HG02759 (cell line): ENCODE results near the gene CXCR4.

ENCODE experiments used
- ATAC-seq: cut with Tn5 transposase; IDR thresholded peaks from one replicate; pipeline ENCODE4 v1.9.1; 2021; ENCODE audit warnings: mild to moderate bottlenecking, moderate library complexity; ENCODE audit not compliant: unreplicated experiment

CXCR4 gene

GRCh38 chr2:136131961-136132824 is 14.2 kb upstream of the CXCR4 start:
- ATAC-seq, result peak; percentile 81

GRCh38 chr2:136131484-136131960 is 13.6 kb upstream of the CXCR4 start:
- ATAC-seq, result peak; percentile 9

GRCh38 chr2:136130511-136130910 is 12.6 kb upstream of the CXCR4 start:
- no peak for ATAC-seq

- ATAC-seq, result no peak
Measured at GRCh38 chr2:136130045-136130444, 12.1 kb upstream of the CXCR4 start.

GRCh38 chr2:136129601-136130000 is 11.7 kb upstream of the CXCR4 start:
- ATAC-seq, result no peak

GRCh38 chr2:136128905-136129304 is 11.0 kb upstream of the CXCR4 start:
- no peak for ATAC-seq

- no peak for ATAC-seq
Measured at GRCh38 chr2:136128366-136128765, 10.4 kb upstream of the CXCR4 start.

- no peak for ATAC-seq
Measured at GRCh38 chr2:136127356-136127755, 9.4 kb upstream of the CXCR4 start.

- no peak for ATAC-seq
Measured at GRCh38 chr2:136126421-136126926, 8.5 kb upstream of the CXCR4 start.

GRCh38 chr2:136126021-136126420 is 8.1 kb upstream of the CXCR4 start:
- no peak for ATAC-seq

- no peak for ATAC-seq
Measured at GRCh38 chr2:136125236-136125635, 7.3 kb upstream of the CXCR4 start.

GRCh38 chr2:136124805-136125204 is 6.9 kb upstream of the CXCR4 start:
- ATAC-seq, result no peak

GRCh38 chr2:136122661-136123060 is 4.7 kb upstream of the CXCR4 start:
- ATAC-seq, result no peak

- no peak for ATAC-seq
Measured at GRCh38 chr2:136121204-136121910, 3.4 kb upstream of the CXCR4 start.

GRCh38 chr2:136119717-136120675 is 2.0 kb upstream of the CXCR4 start:
- ATAC-seq, result no peak

- ATAC-seq, result peak; percentile 24
Measured at GRCh38 chr2:136118819-136119716, 1.1 kb upstream of the CXCR4 start.

- peak; percentile 26 for ATAC-seq
Measured at GRCh38 chr2:136117391-136117841, 533 bp downstream of the CXCR4 start.

- ATAC-seq, result peak; percentile 64
Measured at GRCh38 chr2:136116813-136117390, 1.0 kb downstream of the CXCR4 start.

- ATAC-seq, result peak; percentile 22
Measured at GRCh38 chr2:136116151-136116812, 1.7 kb downstream of the CXCR4 start.
